ENCODE data around the gene ZNF195. TPM values are rescaled to one million over a fixed set of nuclear protein-coding genes. Genes with fewer than 3 reads are reported as not detected.

ZNF195 gene
- total RNA-seq, 1 experiment from 2014 or later: 85.5 TPM

- H3K27ac Mint-ChIP-seq: no peak overlapping the region; the same call in 1 of the 2 replicates
- peaks cover 24% of the 10 kb centered on the region for H3K27me3 Mint-ChIP-seq (ENCODE audit: low read depth)
- no peaks in the 10 kb centered on the region for H3K4me1 Mint-ChIP-seq
- peaks cover 61% of the 10 kb centered on the region for H3K9me3 Mint-ChIP-seq
- TF ChIP-seq ATF2 (CRISPR knock-in tag; IDR thresholded peaks at IDR 0.05; ENCODE audit: borderline replicate concordance, low read depth) (no peak), RORB (CRISPR knock-in tag; IDR thresholded peaks at IDR 0.05) (no peak)
- H3K36me3 Mint-ChIP-seq: peaks cover 63% of the 10 kb centered on the region
- ChIA-PET POLR2A (no interaction called here), CTCF (no interaction called here)
- H3K4me3 Mint-ChIP-seq: no peak overlapping the region
- no peak for ATAC-seq
- DNase-seq (ENCODE audit: low spot score): no peak
These were observed 21.6 kb downstream of the ZNF195 start for GRCh38 chr11:3357302-3357701.

- Mint-ChIP-seq H3K4me3 (no peak overlapping the region), H3K4me1 (no peaks in the 10 kb centered on the region), H3K9me3 (peaks cover 59% of the 10 kb centered on the region), H3K36me3 (peaks cover 58% of the 10 kb centered on the region), H3K27ac (peak overlapping the region; percentile 3; the same call in 1 of the 2 replicates), H3K27me3 (ENCODE audit: low read depth) (peaks cover 24% of the 10 kb centered on the region)
- TF ChIP-seq ZNF317 (CRISPR knock-in tag; IDR thresholded peaks at IDR 0.05; ENCODE audit: borderline replicate concordance, low read depth): no peak
- no peak for TF ChIP-seq ZNF219 (CRISPR knock-in tag; IDR thresholded peaks at IDR 0.05; ENCODE audit: borderline replicate concordance)
- TF ChIP-seq HMGA2 (CRISPR knock-in tag; IDR thresholded peaks at IDR 0.05): no peak
- no peak for TF ChIP-seq TP53 (CRISPR knock-in tag; IDR thresholded peaks at IDR 0.05)
- no peak for TF ChIP-seq ZNF671 (CRISPR knock-in tag; IDR thresholded peaks at IDR 0.05)
- ATAC-seq (peak; percentile 15; the same call in 1 of the 2 replicates), DNase-seq (ENCODE audit: low spot score) (no peak)
- ChIA-PET CTCF (interaction anchor here (1.1 kb wide), 1 partner anchor 16 kb away, joined by 5 read pairs; no protein-coding TSS in a partner anchor), POLR2A (interaction anchor here (1.1 kb wide), 1 partner anchor 22 kb away, joined by 3 read pairs; the partner anchor contains the start of gene ZNF195)
These were observed 22.1 kb downstream of the ZNF195 start for GRCh38 chr11:3356858-3357257.

- ChIA-PET POLR2A (no interaction called here), CTCF (interaction anchor here (0.5 to 4.1 kb wide), 5 partner anchors 12 to 129 kb away, joined by 3 to 25 read pairs (median 5); no protein-coding TSS in a partner anchor)
- no peak for ATAC-seq
- Mint-ChIP-seq H3K36me3 (peaks cover 21% of the 10 kb centered on the region), H3K27me3 (ENCODE audit: low read depth) (peaks cover 12% of the 10 kb centered on the region), H3K27ac (no peak overlapping the region), H3K4me1 (no peaks in the 10 kb centered on the region), H3K9me3 (peaks cover 21% of the 10 kb centered on the region), H3K4me3 (no peak overlapping the region)
- no peak for TF ChIP-seq ZBTB43 (CRISPR knock-in tag; IDR thresholded peaks at IDR 0.05)
- no peak for TF ChIP-seq ARID4B (CRISPR knock-in tag; IDR thresholded peaks at IDR 0.05; ENCODE audit: borderline replicate concordance)
- no peak for TF ChIP-seq ZNF671 (CRISPR knock-in tag; IDR thresholded peaks at IDR 0.05)
- TF ChIP-seq GTF2I (CRISPR knock-in tag; conservative IDR thresholded peaks at IDR 0.05): no peak
- TF ChIP-seq E2F5 (CRISPR knock-in tag; IDR thresholded peaks at IDR 0.05): no peak
- TF ChIP-seq ATF3 (CRISPR knock-in tag; conservative IDR thresholded peaks at IDR 0.05): no peak
- TF ChIP-seq ETV6 (CRISPR knock-in tag; IDR thresholded peaks at IDR 0.05): no peak
- TF ChIP-seq HMGA2 (CRISPR knock-in tag; IDR thresholded peaks at IDR 0.05): no peak
- DNase-seq (ENCODE audit: low spot score): no peak
These were observed 25.9 kb downstream of the ZNF195 start for GRCh38 chr11:3353066-3353465.

Measured in WTC11 (cell line).